Measurements from ENCODE around the gene RC3H2.
"Not testable (repeated sequence)": the region's sequence is repeated elsewhere in the genome, so short reads cannot be mapped to it uniquely, and the experiment has no call there.

The RC3H2 gene

DNA sequence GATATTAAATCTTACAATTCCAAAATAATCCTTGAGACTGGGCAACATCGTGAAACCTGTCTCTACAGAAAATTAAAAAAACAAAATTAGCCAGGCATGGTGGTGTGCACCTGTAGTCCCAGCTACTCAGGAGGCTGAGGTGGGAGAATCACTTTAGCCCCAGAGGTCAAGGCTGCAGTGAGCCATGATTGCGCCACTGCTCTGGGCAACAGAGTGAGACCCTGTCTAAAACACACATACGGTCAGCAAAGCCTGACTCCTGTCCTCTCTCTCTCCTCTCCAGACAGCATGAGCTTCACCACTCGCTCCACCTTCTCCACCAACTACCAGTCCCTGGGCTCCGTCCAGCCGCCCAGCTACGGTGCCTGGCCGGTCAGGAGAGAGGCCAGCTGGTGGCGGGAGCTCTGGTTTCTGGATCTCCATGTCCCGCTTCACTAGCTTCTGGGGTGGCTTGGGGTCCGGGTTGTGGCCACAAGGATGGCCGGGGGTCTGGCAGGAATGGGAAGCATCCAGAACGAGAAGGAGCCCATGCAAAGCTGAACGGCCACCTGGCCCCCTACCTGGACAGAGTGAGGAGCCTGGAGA lies 67.8 kb downstream of the RC3H2 start:
- no peak for DNase-seq

DNA sequence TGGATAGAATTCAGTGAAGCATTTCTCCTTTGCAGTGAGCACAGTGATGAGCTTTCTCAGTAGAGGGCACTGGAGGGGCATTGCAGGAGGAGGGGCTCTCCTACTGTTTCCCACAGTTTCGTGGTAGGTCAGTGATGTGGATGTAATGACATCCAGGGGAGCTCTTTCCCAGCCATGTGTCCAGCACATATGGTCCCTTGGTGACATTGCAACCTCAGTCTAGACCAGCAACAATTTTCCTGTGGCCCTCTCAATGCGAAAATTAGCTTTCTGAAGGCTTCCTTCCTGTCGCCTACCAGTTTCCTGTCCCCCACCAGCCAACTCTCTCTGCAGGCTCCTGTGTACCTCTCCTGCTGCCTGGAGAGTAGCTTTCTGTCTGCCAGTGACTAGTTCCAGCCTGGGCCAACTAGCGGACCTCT lies 69.8 kb downstream of the RC3H2 start:
- no peak for DNase-seq

DNA sequence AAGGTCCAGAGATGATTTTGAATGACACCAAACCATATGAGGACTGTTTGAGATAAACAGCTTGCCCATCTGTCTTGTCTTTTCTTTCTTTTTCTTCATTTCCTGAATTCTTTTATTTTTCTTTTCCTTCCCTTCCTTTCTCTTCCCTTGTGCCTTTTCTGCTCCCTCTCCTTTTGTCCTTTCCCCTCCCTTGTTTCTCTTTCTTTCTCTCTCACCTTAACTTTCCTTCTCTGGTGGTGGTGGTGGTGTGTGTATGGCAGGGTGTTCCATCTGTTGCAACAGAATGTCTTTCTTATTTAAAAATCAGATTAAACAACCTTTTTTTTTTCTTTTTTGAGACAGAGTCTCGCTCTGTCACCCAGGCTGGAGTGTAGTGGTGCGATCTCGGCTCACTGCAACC lies 73.0 kb downstream of the RC3H2 start:
- DNase-seq: no peak

DNA sequence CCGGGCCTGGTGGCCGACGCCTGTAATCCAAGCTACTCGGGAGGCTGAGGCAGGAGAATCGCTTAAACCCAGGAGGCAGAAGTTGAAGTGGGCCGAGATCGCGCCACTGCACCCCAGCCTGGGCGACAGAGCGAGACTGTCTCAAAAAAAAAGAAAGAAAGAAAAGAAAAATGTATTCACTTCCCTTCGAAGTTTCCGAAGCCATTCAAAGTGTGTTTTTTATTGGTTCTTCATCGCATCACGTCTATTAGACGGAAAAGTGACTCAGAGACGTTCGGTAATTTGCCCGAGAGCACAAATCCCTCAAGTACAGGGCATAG lies 76.2 kb downstream of the RC3H2 start:
- DNase-seq: not testable (repeated sequence)

DNA sequence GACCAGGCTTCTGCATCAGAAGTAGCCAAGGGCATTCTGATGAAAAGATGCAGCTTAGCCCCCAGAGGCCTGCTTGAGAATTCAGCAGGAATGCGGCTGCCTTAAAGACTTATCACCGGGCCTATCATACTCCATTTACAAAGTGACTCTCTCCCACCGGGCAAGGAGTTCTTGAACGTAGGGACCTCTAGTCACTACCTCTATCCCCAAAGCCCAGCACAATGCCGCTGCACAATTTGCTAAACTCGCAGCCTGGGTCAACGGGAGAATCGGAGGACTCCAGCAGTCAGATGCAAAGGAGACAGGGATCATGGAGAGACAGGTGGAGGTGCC lies 77.4 kb downstream of the RC3H2 start:
- no peak for DNase-seq

DNA sequence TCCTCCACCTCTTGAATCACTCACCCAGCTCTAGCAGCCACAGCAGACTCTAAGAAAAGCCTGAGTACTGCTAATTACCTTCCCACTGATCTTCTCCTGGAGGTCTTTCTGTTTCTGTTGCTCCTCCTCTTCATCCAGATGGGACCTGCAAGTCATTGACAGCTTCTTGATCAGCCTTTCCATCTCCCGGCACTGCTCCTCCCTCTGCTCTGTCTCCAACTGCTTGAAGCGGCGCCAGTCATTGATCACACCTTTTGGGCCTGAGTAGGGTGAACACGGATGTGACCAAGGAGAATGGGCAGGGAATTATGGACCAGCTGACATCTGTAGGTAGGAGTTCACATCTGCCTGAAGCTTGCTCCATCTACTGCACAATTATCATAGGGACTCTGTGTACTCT lies 82.2 kb downstream of the RC3H2 start:
- DNase-seq: no peak

DNA sequence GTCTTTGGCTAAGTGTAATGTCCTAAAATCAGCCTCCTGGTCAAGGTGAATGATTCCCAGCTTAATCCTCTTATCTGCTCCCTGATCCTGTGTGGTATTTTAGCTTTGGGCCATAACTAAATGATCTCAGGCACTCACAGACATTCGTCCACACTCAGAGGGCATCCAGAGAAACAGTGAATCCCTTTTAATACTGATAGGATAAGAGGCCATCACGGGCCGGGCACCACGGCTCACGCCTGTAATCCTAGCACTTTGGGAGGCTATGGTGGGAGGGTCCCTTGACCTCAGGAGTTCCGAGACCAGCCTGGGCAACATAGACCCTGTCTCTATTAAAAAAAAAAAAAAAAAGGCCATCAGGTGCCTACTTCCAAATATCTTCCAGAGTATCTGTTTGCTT lies 83.1 kb downstream of the RC3H2 start:
- DNase-seq: no peak

DNA sequence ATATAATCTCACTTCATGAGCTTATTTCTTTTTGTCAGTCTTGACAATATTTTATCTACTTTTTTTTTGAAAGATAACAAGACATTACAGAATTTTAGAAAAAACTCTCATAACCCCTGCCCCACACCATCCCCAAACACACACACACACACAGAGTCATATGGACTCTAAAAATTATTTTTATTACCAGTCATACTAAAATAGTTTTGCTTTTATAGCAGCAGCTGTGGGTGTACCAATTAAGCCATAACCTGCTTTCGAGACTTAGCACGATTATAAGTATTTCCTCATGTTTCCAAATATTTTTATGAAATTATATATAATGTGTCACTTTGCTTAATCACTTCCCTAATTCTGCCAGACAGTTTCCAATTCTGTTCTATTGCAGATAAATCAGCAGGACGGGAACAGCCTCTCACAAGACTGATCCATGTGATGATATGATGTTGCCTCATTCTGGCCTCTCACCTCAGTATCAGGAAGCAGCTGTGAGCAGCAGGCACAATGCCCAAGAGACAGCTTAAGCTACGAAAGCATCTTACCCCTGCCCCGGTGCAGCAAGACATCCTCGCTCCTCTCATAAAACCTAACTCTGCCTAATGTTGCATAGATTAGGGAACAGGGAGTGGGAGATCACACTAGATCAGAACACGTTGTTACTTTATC lies 83.7 kb downstream of the RC3H2 start:
- DNase-seq: no peak

DNA sequence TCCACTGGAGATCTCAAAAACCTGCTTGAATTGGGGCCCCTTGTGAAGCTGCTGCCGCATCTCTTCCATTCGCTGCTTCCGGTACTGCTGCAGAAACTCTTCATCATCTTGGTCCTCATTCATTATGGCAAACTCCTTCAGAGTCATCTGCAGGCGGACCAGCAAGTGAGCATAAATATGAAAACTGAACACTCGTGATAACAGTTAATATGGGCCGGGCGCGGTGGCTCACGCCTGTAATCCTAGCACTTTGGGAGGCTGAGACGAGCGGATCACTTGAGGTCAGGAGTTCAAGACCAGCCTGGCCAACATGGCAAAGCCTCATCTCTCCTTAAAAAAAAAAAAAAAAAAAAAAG lies 84.7 kb downstream of the RC3H2 start:
- no peak for DNase-seq

DNA sequence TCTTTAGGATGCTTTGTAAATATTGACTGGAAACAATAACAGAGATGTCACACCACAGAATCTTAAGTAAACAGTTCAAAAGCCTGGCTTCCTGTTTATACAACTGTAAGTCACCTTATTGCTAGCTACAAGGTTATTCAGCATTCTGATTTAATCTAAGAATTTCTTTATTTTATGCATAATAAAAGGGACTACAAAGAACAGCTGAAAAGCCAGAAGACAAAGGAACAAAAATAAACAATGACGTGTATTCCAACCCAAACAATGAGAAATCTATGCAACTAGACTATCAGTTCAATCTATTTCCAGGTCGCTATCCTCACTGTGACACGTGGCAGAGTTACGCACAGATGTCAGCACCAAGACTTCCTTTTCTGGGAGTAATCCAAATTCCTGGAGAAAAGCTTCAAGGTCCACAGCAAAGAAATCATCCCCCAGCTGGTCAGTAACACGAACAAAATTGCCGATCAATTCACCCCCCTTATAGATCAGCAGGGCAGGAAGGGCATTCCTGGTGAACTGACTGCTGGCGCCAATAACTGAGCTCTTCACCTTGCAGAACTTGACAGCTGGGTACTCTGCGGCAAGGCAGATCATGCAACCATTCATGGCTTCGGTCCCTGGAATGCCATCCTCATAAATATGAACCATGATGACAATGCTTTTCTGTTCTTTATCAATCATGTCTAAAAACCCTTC lies 85.2 kb downstream of the RC3H2 start:
- DNase-seq: no peak

DNA sequence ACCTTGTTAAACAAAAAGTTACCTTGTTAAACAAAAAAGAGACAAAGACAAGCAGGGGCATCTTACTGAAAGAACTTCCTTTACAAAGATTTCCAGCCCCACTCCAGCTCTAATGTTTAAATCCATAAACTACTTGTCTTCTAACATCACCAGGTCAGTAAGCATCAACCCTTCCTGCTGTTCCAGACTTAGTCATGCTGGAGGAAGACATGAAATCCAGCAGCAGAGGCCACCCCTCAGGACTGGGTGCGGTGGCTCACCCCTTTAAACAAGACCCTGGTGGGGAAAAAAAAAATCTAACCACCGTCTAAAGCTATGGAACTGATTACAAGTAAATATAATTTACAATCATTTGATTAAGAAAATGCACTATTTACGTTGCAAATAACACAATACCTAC lies 85.8 kb downstream of the RC3H2 start:
- DNase-seq: no peak

DNA sequence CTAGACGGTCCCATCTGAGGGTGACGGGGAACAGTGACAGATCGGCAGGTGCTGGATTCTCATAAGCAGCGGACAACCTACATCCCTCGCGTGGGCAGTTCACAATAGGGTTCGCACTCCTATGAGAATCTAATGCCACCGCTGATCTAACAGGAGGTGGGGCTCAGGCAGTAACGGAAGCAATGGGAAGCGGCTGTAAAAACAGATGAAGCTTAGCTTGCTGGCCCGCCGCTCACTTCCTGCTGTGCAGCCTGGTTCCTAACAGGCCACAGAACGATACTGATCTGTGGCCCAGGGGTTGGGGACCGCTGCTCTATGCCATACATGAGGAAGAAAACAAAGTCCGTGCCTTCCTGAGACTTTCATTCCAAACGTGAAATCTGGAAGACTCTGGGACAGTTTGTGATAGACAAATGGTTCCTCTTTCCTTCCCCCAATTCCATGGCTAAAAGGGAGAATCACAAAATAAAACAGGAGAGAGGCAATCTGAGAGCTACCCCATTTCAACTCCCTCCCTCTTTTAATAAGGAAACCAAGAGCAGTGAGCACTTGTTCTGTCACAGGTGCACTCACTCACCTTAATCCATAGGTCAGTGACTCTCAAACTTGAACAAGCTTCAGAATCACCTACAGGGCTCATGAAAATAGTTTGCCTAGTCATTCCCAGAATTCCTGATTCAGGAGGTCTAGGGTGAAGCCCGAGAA lies 88.8 kb downstream of the RC3H2 start:
- no peak for DNase-seq

DNA sequence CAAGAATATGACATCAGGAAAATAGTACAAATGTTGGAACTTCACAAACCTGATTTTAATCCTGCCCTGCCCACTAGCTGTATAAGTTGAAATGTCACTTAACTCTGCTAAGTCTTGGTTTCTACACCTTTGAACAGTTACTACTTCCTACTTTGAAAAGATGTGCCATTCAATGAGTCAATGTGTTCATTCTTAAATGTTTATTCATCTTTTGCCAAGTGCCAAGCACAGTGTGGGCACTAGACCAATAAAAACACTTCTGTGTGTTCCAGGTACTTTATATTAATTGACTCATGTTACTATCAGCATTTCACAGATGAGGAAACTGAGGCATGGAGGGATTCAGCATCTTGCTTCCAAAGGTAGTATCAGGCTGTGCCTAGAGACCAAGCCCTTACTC lies 89.6 kb downstream of the RC3H2 start:
- DNase-seq: no peak

DNA sequence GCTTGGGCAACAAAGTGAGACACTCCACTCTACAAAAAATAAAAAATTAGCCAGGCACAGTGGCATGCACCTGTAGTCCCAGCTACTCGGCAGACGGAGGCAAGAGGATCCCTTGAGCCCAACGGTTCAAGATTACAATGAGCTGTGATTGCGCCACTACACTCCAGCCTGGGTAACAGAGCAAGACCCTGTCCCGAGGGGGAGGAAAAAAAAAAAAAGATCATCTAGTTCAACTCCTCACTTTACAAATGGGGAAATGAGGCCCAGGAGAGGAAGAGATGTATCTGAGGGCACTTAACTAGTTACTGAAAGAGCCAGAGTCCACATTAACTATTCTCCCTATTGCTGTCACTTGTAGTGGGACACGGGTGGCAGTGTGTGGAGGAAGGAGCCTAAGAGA lies 90.6 kb downstream of the RC3H2 start:
- no peak for DNase-seq

DNA sequence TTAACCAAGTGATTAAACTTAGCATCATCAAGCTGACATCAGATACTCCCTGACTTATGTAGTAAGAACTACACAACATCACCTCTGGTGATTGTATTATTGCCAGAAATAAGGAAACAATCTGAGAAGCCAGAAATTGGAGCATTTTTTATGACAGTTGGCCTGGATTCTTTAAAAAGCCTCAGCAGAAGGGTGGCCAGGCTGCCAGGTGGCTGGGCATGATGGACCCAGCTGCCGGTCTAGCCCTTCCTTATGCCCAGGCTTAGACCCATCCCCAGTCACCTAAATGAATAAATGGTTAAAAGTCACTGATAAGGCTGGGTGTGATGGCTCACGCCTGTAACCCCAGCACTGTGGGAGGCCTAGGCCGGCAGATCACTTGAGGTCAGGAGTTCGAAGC lies 92.4 kb downstream of the RC3H2 start:
- DNase-seq: no peak

DNA sequence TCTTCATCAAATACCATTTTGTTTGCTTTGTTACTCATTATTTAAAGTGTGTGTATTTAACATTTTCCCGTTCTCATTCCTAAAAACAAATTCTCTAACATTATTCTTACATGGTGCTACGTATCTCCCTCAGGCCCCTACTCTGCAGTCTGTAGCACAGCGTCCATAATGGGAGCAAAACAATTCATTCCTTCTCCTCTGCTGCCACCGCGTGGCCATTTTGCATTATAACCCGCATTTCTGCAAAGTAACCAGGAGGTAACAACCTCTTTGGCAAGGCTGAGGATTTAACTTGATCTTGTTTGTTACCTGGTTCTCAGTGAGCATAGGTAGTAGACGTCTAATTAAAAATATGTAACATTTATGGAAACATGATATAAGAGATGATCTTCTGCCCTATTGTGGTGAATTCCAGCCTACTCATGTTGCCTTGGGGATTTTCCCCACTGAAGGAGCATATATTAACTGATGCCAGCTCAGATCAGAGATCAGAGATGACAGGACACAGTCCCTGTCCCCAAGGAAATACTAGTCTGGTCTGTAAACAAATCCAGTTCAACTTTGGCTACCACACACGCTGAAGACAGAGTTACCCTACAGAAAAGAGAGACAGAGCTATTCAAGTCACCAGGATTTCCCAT lies 94.7 kb downstream of the RC3H2 start:
- peak; percentile 65 for DNase-seq

DNA sequence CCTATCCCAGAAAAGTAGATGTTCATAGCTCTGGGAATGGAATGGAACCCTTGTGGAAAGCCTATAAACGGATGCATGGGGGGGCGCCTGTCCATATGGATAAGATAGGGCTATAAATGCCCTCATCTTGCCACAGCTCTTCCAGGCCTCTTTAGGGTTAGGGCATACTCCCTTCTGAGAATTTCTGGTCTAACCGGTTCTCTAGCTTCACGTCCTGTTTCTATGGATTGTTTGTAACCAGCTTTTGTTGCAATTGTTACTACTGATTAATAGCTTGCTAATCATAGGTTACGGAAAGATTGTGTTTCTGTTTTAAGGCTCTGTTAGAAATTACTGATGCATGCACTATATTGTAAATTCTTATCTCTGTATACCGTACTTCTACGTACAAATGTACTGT lies 95.9 kb downstream of the RC3H2 start:
- DNase-seq: not testable (repeated sequence)

DNA sequence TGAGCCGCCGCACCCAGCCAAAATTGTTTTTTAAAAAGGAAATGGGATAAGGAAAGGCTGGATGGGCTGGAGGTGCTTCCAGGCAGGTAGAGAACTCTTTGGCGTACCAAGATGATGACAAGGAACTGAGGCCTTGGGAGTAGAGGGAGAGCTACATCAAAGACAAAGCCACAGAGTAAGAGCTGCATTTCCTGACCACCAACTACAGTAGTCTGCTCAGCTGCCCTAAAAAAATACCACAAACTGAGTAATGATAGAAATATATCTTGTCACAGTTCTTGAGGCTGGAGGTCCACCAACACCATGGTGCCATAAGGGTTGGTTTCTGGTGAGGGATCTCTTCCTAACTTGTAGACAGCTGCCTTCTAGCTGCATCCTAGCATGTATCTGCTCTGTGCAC lies 97.0 kb downstream of the RC3H2 start:
- no peak for DNase-seq

DNA sequence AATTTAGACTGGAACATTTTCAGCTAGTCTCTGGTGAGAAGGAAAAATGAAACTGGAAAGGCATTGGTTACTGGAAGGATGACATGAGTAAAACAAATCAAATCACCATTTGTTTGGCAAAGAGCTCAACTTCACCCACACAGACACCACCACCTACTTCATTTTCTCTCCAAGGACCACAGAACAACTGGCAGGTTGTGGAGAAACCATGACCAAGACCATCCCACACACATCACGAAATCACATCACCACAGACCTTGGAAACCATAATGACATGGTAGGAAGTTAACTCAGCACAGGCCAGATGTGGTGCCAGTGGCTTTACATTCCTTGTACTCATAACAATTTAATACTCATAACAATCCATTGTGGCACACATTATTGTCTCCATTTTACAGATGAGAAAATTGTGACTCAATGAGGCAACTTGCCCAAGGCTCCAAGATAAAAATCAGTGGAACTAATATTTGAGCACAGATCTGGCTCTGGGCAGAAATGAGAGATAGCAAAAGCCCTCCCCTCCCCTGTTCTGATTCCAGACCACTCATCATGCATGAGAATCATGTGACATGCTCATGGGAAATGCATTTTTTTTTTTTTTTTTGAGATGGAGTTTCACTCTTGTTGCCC lies 97.8 kb downstream of the RC3H2 start:
- DNase-seq: no peak

DNA sequence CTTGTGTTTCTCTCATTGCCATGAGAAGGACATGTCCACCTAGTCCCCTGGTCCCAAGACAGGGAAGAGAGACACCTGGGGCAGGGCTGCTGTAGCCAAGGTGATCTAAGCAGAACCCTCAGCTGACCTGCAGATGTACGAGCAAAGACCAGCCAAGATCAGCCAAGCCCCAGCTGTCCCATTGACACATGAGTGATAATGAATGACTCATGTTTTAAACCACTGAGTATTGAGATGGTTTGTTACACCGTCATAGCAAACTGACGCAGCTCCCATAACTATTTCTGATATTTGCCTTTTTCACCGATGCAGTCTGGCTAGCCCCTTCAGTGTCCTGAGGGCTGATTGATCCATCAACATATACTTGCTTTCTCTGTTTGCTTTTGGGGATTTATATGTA lies 98.5 kb downstream of the RC3H2 start:
- no peak for DNase-seq

DNA sequence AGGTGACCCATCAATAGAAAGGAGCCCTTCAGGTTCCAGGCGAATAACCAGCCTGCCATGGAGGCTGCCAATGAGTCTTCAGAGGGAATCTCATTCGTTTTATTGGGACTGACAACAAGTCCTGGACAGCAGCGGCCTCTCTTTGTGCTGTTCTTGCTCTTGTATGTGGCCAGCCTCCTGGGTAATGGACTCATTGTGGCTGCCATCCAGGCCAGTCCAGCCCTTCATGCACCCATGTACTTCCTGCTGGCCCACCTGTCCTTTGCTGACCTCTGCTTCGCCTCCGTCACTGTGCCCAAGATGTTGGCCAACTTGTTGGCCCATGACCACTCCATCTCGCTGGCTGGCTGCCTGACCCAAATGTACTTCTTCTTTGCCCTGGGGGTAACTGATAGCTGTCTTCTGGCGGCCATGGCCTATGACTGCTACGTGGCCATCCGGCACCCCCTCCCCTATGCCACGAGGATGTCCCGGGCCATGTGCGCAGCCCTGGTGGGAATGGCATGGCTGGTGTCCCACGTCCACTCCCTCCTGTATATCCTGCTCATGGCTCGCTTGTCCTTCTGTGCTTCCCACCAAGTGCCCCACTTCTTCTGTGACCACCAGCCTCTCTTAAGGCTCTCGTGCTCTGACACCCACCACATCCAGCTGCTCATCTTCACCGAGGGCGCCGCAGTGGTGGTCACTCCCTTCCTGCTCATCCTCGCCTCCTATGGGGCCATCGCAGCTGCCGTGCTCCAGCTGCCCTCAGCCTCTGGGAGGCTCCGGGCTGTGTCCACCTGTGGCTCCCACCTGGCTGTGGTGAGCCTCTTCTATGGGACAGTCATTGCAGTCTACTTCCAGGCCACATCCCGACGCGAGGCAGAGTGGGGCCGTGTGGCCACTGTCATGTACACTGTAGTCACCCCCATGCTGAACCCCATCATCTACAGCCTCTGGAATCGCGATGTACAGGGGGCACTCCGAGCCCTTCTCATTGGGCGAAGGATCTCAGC lies 104.8 kb downstream of the RC3H2 start, which contains the start of gene OR1K1:
Gene OR1K1 (plus strand): TSS at position 58 of the 995 bp plus-strand sequence. CDS start 0 bp downstream, at position 58.
- no peak for DNase-seq
